Activated naive CD4-positive, alpha-beta T cell treated with anti-CD3 and anti-CD28 coated beads for 36 hours (primary cell): ENCODE data around the gene ALG2. TPM values are rescaled to one million over a fixed set of nuclear protein-coding genes. Genes with fewer than 3 reads are reported as not detected.
"Not testable (repeated sequence)": the region's sequence is repeated elsewhere in the genome, so short reads cannot be mapped to it uniquely, and the experiment has no call there.

Experiments used
- CTCF ChIA-PET: fragments of 350-600 bp; sonication (Branson Sonifier 250); formaldehyde crosslinking; loops from one replicate; lab custom pipeline; 2021; ENCODE audit warnings: antibody characterized with exemption; lab: Charles Lee
- DNase-seq: peaks from one replicate; pipeline ENCODE4 v3.0.0-alpha.2; 2020
- H3K27ac Mint-ChIP-seq: one replicate; pipeline ENCODE4 v1.8.0; 2021; ENCODE audit warnings: mild to moderate bottlenecking, mixed read lengths
- H3K27me3 Mint-ChIP-seq: one replicate; pipeline ENCODE4 v1.8.0; 2021; ENCODE audit warnings: low read depth, mixed read lengths
- H3K36me3 Mint-ChIP-seq: one replicate; pipeline ENCODE4 v1.8.0; 2021; ENCODE audit warnings: low read depth, mixed read lengths
- H3K4me1 Mint-ChIP-seq: one replicate; pipeline ENCODE4 v1.8.0; 2021; ENCODE audit warnings: low read depth, mixed read lengths
- H3K4me3 Mint-ChIP-seq: one replicate; pipeline ENCODE4 v1.8.0; 2021; ENCODE audit warnings: mild to moderate bottlenecking, moderate library complexity, mixed read lengths
- H3K9me3 Mint-ChIP-seq: one replicate; pipeline ENCODE4 v1.8.0; 2021; ENCODE audit warnings: mixed read lengths
- intact Hi-C: fragments of 100-400 bp; cut with micrococcal nuclease; formaldehyde crosslinking; loops from one replicate; pipeline ENCODE4 v1.15.1; 2023
- total RNA-seq, 2 experiments: library from RNA; stranded (reverse); gene quantifications; one replicate each; pipeline ENCODE4 v1.2.3, GENCODE V29; 2021

The ALG2 gene
- total RNA-seq, 2 experiments from 2014 or later = 11.3 to 11.8 TPM

DNA sequence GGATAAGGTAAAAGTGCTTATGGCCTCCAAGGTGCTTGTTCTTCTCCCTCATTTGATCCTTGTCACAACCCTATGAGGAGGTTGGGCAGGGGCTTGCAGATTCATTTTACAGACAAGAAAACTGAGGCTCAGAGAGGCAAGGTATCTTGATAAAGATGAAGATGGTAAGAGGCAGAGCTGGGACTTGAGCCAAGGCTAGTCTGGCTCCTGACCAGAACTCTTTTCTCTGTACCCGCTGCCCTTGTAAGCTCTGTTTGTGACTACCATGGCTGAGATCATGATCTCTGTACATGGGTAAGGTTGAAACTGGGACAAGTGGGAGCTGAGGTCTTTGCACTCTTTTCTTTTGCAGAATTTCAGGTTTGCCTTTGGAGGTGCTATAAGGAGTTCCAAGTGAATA is 33.9 kb upstream of the ALG2 start:
- CTCF ChIA-PET = no interaction called here

GRCh38 chr9:99253772-99254431 is 32.2 kb upstream of the ALG2 start:
- Mint-ChIP-seq H3K9me3 (no peaks in the 10 kb centered on the region), H3K27ac (peak overlapping the region; percentile 84), H3K4me3 (peak overlapping the region; percentile 44), H3K36me3 (no peaks in the 10 kb centered on the region), H3K4me1 (peaks cover 34% of the 10 kb centered on the region), H3K27me3 (peaks cover 18% of the 10 kb centered on the region)
- DNase-seq = peak; percentile 96
- CTCF ChIA-PET = interaction anchor here (0.9 to 1.1 kb wide), 4 partner anchors 9 to 22 kb away, joined by 3 to 5 read pairs (median 3); no protein-coding TSS in a partner anchor
- intact Hi-C loops = loop anchor here (1.0 to 10.0 kb wide), 13 partner anchors 12 to 841 kb away; partner anchors contain the start of genes ERP44, INVS, SEC61B and STX17

More for the DNA sequence above, 33.9 kb upstream of the ALG2 start:
- DNase-seq = no peak
- H3K9me3 Mint-ChIP-seq = no peaks in the 10 kb centered on the region
- H3K27me3 Mint-ChIP-seq = peaks cover 18% of the 10 kb centered on the region
- no peak overlapping the region for H3K4me3 Mint-ChIP-seq
- intact Hi-C loops = loop anchor here (2.0 to 10.0 kb wide), 2 partner anchors 199 to 839 kb away; partner anchors contain the start of genes ERP44 and INVS
- H3K27ac Mint-ChIP-seq = no peak overlapping the region
- no peaks in the 10 kb centered on the region for H3K36me3 Mint-ChIP-seq
- peaks cover 34% of the 10 kb centered on the region for H3K4me1 Mint-ChIP-seq

DNA sequence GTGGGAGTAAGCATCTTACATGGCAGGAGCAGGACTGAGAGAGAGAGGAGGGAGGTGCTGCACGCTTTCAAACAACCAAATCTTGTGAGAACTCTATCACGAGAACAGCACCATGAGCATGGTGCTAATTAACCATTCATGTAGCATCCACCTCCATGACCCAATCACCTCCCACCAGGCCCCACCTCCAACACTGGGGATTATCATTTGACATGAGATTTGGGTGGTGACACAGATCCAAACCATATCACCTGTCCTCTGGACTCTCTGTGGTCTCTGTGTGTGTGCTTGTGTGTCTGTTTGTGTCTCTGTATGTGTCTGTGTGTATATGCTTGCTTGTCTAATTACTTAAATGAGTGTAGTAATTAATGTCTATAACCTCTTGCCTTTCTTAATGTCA is 31.4 kb upstream of the ALG2 start:
- H3K4me1 Mint-ChIP-seq = peaks cover 34% of the 10 kb centered on the region
- intact Hi-C loops = loop anchor here (1.0 to 10.0 kb wide), 8 partner anchors 17 to 842 kb away; partner anchors contain the start of genes ERP44, INVS, SEC61B and STX17
- peak overlapping the region; percentile 84 for H3K27ac Mint-ChIP-seq
- peaks cover 18% of the 10 kb centered on the region for H3K27me3 Mint-ChIP-seq
- CTCF ChIA-PET = interaction anchor here (0.9 kb wide), 1 partner anchor 12 kb away, joined by 3 read pairs; no protein-coding TSS in a partner anchor
- peak overlapping the region; percentile 44 for H3K4me3 Mint-ChIP-seq
- no peaks in the 10 kb centered on the region for H3K36me3 Mint-ChIP-seq
- H3K9me3 Mint-ChIP-seq = no peaks in the 10 kb centered on the region
- DNase-seq = peak; percentile 64

DNA sequence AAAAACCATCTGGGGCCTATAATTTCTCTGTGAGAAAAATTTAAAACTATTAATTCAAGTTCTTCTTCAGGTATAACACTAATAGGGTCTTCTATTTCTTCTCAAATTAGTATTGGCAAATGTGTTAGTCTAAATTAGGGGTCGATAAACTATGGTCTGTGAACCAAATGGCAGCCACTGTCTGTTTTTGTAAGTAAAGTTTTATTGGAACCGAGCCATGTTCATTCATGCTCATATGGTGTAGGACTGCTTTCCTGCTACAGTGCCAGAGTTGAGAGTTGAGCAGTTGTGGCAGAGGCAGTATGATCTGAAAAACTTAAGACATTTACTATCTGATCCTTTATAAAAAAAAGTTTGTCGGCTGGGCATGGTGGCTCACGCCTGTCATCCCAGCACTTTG is 29.4 kb upstream of the ALG2 start:
- Mint-ChIP-seq H3K4me3 (no peak overlapping the region), H3K27me3 (peaks cover 10% of the 10 kb centered on the region), H3K9me3 (no peaks in the 10 kb centered on the region), H3K4me1 (peaks cover 34% of the 10 kb centered on the region), H3K27ac (no peak overlapping the region), H3K36me3 (no peaks in the 10 kb centered on the region)
- DNase-seq = no peak
- CTCF ChIA-PET = no interaction called here
- intact Hi-C loops = loop anchor here (5.0 to 10.0 kb wide), 5 partner anchors 134 to 844 kb away; partner anchors contain the start of genes ERP44, INVS and STX17

GRCh38 chr9:99249619-99250018 is 27.9 kb upstream of the ALG2 start:
- H3K4me3 Mint-ChIP-seq = no peak overlapping the region
- H3K4me1 Mint-ChIP-seq = peaks cover 29% of the 10 kb centered on the region
- CTCF ChIA-PET = no interaction called here
- peak; percentile 26 for DNase-seq
- H3K36me3 Mint-ChIP-seq = no peaks in the 10 kb centered on the region
- no peaks in the 10 kb centered on the region for H3K9me3 Mint-ChIP-seq
- peaks cover 3% of the 10 kb centered on the region for H3K27me3 Mint-ChIP-seq
- H3K27ac Mint-ChIP-seq = no peak overlapping the region
- intact Hi-C loops = loop anchor here (5.0 to 10.0 kb wide), 5 partner anchors 132 to 845 kb away; partner anchors contain the start of genes ERP44, INVS and STX17

DNA sequence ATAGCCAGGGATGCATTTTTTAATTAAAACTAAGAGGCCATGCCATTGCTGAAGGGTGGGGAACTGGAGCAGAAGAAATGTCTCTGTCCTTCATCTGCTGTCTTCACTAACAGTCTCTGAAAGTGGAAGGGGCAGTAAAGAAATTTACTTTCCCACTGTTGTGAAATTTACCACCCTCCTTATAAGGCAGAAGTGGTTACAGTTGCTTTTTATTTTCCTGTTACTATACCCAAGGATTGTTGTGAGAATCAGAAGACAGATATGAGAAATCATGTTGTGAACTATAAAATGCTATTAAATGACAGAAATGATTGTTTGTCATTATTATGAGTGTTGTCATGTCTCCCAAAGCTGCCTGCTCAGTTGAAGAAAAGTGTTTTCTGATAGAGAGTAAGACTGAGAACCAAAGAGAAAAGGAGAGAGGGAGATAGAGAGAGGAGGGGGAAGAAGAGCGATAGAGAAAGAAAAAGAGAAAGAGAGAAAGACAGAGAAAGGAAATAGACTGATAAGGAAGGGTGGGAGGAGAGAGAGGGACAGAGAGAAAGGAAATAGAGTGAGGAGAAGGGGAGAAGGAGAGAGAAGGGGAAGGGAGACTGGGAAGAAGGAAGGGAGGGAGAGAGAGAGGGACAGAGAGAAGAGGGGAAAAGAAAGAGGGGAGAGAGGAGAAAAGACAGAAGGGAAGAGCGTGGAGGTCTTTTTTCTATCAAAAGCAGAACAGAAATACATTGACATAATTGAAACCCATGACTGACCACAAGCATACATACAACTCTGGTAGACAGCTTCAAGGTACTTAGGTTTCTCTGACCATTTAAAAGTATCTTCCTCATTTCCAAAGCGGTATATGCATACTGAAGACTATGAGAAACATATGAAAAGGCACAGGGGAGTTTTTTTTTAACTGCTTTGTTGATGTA is 22.9 kb upstream of the ALG2 start:
- no peak overlapping the region for H3K27ac Mint-ChIP-seq
- H3K4me3 Mint-ChIP-seq = no peak overlapping the region
- H3K4me1 Mint-ChIP-seq = peaks cover 2% of the 10 kb centered on the region
- peaks cover 15% of the 10 kb centered on the region for H3K36me3 Mint-ChIP-seq
- no peak for DNase-seq
- intact Hi-C loops = no loop called here
- H3K27me3 Mint-ChIP-seq = no peaks in the 10 kb centered on the region
- CTCF ChIA-PET = interaction anchor here (1.5 kb wide), 1 partner anchor 60 kb away, joined by 3 read pairs; no protein-coding TSS in a partner anchor
- H3K9me3 Mint-ChIP-seq = no peaks in the 10 kb centered on the region

DNA sequence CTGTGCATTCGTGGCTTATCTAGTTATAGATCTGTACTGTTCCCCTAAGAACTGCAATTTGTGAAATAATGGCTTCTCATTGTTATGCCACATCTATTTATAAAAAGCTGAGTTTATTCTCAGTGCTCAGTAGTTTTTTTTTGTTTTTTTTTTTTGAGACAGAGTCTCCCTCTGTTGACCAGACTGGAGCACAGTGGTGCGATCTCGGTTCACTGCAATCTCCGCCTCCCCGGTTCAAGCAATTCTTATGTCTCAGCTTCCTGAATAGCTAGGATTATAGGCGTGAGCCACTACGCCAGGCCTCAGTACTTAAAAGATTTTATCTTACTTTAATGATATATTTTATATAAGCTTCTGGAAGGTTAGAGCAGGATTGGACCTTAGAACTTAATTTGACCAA is 19.4 kb upstream of the ALG2 start:
- CTCF ChIA-PET = interaction anchor here (0.6 to 1.9 kb wide), 3 partner anchors 10 to 395 kb away, joined by 3 to 9 read pairs (median 3); partner anchors contain the start of genes ALG2 and SEC61B
- Mint-ChIP-seq H3K27ac (no peak overlapping the region), H3K27me3 (no peaks in the 10 kb centered on the region), H3K36me3 (peaks cover 20% of the 10 kb centered on the region), H3K4me1 (peaks cover 8% of the 10 kb centered on the region), H3K9me3 (no peaks in the 10 kb centered on the region), H3K4me3 (no peak overlapping the region)
- DNase-seq = no peak
- intact Hi-C loops = no loop called here

GRCh38 chr9:99239341-99240060 is 17.8 kb upstream of the ALG2 start:
- H3K27ac Mint-ChIP-seq = no peak overlapping the region
- CTCF ChIA-PET = interaction anchor here (1.2 to 1.9 kb wide), 2 partner anchors 8 to 14 kb away, joined by 3 to 9 read pairs; no protein-coding TSS in a partner anchor
- H3K27me3 Mint-ChIP-seq = no peaks in the 10 kb centered on the region
- intact Hi-C loops = no loop called here
- H3K4me1 Mint-ChIP-seq = peaks cover 15% of the 10 kb centered on the region
- H3K4me3 Mint-ChIP-seq = no peak overlapping the region
- no peak for DNase-seq
- no peaks in the 10 kb centered on the region for H3K9me3 Mint-ChIP-seq
- peaks cover 20% of the 10 kb centered on the region for H3K36me3 Mint-ChIP-seq

- Mint-ChIP-seq H3K9me3 (no peaks in the 10 kb centered on the region), H3K4me1 (peaks cover 15% of the 10 kb centered on the region), H3K27me3 (no peaks in the 10 kb centered on the region), H3K4me3 (no peak overlapping the region), H3K27ac (no peak overlapping the region), H3K36me3 (peaks cover 19% of the 10 kb centered on the region)
- intact Hi-C loops = no loop called here
- CTCF ChIA-PET = no interaction called here
- DNase-seq = no peak
These were observed 16.6 kb upstream of the ALG2 start for GRCh38 chr9:99238331-99238730.

- H3K4me3 Mint-ChIP-seq, intact Hi-C loops, H3K27me3 Mint-ChIP-seq, CTCF ChIA-PET, H3K9me3 Mint-ChIP-seq, H3K27ac Mint-ChIP-seq, DNase-seq: not testable (repeated sequence)
- peaks cover 15% of the 10 kb centered on the region for H3K4me1 Mint-ChIP-seq
- peaks cover 15% of the 10 kb centered on the region for H3K36me3 Mint-ChIP-seq
These were observed 16.1 kb upstream of the ALG2 start for GRCh38 chr9:99237849-99238248.

DNA sequence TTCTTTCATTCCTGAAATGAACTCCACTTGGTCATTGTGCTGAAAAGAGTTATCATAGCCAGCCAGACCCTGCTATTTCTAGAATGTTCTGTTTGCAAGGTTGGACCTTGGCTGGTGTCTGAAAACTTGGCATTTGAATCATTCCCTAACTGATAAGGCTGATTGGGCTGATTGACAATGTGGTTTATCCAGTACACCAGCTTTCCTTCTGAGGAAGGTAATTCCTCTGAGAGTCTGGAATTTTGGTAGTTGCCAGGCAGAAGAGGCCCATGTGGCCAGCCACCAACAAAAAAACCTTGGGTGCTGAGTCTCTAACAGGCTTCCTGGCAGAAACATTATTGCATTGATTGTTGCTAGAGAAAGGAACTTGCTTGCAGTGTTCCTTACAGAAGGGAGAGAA is 15.6 kb upstream of the ALG2 start:
- DNase-seq = no peak
- intact Hi-C loops = no loop called here
- no peaks in the 10 kb centered on the region for H3K9me3 Mint-ChIP-seq
- no peaks in the 10 kb centered on the region for H3K27me3 Mint-ChIP-seq
- no peak overlapping the region for H3K4me3 Mint-ChIP-seq
- H3K36me3 Mint-ChIP-seq = peaks cover 13% of the 10 kb centered on the region
- H3K4me1 Mint-ChIP-seq = peaks cover 15% of the 10 kb centered on the region
- H3K27ac Mint-ChIP-seq = no peak overlapping the region
- CTCF ChIA-PET = no interaction called here
